Measurements from ENCODE around the gene TXN.

DNA sequence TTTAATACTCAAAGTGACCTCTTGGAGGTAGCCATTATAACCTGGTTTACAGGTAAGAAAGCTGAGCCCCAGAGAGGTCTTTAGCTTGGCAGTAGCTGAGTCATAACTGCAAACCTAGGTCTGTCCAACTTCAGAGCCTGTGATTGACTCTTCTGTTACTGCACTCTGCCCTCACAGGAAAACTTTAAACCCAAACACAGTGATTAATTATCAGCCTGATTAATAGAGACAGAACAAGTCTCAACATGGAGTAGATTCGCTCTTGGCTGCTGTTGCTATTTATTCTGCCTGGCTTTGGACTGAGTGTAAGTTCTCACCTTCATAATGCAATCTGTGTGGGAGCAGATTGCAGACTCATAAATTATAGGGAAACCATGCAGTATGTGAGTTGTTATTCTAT is 27.4 kb upstream of the TXN start:
- TF ChIP-seq, protein P1, sequence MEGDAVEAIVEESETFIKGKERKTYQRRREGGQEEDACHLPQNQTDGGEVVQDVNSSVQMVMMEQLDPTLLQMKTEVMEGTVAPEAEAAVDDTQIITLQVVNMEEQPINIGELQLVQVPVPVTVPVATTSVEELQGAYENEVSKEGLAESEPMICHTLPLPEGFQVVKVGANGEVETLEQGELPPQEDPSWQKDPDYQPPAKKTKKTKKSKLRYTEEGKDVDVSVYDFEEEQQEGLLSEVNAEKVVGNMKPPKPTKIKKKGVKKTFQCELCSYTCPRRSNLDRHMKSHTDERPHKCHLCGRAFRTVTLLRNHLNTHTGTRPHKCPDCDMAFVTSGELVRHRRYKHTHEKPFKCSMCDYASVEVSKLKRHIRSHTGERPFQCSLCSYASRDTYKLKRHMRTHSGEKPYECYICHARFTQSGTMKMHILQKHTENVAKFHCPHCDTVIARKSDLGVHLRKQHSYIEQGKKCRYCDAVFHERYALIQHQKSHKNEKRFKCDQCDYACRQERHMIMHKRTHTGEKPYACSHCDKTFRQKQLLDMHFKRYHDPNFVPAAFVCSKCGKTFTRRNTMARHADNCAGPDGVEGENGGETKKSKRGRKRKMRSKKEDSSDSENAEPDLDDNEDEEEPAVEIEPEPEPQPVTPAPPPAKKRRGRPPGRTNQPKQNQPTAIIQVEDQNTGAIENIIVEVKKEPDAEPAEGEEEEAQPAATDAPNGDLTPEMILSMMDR (IDR thresholded peaks at IDR 0.05) = no peak
- TF ChIP-seq EP300 (IDR thresholded peaks at IDR 0.05) (no peak), POLR2A (IDR thresholded peaks at IDR 0.05) (no peak), POLR2AphosphoS5 (IDR thresholded peaks at IDR 0.05) (no peak)

Measured in stomach (tissue), 4 donors.